ENCODE measurements around the gene LPCAT1. TPM values are rescaled to one million over a fixed set of nuclear protein-coding genes. Genes with fewer than 3 reads are reported as not detected.
"Not testable (repeated sequence)": the region's sequence is repeated elsewhere in the genome, so short reads cannot be mapped to it uniquely, and the experiment has no call there.

Gene LPCAT1
- total RNA-seq, 2 experiments from 2014 or later: 42.5 to 54.5 TPM

DNA sequence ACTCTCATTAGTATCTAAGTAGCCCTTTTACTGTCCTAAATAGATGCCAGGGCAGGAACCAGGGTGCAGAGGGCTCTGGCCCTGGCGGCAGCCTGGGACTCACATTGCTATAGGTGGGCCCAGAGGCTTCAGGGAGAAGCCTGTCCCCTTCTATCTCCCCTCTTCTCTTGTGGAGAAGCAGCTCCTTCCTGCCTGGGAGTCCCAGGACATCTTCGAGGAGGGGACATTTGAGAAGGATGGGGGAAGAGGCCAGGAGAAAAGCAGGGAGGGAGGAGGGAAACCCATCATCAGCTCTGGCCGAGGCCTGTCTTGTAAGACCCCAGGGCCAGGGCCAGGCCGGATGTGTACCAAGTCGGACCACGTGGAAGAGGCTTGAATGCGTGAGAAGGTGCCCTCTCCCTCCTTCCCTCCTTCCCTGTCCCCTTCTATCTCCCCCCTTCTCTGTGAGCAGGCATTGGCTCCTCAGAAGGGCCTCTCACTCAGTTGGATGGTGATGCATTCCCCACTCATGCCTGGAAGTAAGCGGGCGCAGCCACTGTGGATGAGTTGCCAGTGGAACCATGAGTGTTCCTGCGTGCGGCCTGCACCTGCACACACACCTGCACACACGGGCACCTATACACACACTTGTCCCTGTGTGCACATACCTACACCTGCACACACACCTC is 20.7 kb upstream of the LPCAT1 start:
- peaks cover 6% of the 10 kb centered on the region for H3K4me1 Mint-ChIP-seq
- no peaks in the 10 kb centered on the region for H3K36me3 Mint-ChIP-seq (ENCODE audit: low read depth)
- POLR2A ChIA-PET: no interaction called here

DNA sequence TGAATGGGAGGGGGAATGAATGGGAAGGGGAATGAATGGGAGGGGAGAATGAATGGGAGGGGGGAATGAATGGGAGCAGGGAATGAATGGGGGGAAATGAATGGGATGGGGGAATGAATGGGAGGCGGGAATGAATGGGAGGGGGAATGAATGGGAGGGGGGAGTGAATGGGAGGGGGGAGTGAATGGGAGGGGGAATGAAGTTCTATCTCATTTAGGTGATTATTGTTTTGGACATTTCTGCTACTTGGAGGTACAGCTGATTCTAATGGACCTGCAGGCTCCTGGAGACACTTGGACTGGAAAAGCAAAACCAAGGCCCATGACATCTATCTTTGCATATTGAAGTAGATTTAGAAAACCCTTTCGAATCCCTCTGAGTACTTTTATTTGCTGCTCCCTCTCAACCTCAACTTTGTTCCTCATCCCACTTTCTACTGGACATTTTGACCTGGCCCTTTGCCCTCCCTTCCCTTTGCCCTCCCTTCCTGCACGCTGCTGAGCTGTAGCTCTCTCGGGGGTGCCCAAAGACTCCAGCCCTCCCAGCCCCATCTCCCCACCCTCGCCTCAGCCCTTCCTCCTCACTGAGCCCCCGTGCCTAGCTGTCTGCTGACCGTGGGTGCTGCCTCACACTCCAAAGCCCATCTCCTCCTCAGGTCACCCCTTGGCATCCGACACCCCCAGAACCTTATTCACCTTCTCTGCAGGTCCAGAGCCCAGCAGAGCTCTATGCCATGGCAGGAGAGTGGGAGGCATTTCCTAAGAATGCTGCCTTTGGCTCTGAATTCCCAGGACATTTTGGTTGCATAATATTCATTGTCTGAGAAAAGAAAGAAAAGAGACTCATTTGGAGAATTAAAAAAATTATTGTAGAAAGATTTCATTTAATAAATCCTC is 19.9 kb upstream of the LPCAT1 start:
- H3K27me3 Mint-ChIP-seq: no peaks in the 10 kb centered on the region
- H3K4me3 Mint-ChIP-seq: no peak overlapping the region
- peaks cover 6% of the 10 kb centered on the region for H3K4me1 Mint-ChIP-seq
- no peaks in the 10 kb centered on the region for H3K9me3 Mint-ChIP-seq (ENCODE audit: low read depth)
- POLR2A ChIA-PET: no interaction called here
- H3K27ac Mint-ChIP-seq: no peak overlapping the region
- CTCF ChIA-PET: no interaction called here
- DNase-seq (no peak), ATAC-seq (no peak)
- intact Hi-C loops (cut with DNase I, micrococcal nuclease): no loop called here
- H3K36me3 Mint-ChIP-seq (ENCODE audit: low read depth): no peaks in the 10 kb centered on the region

More for the DNA sequence above, 20.7 kb upstream of the LPCAT1 start:
- DNase-seq (no peak), ATAC-seq (no peak)
- Mint-ChIP-seq H3K27me3 (no peaks in the 10 kb centered on the region), H3K27ac (no peak overlapping the region), H3K4me3 (no peak overlapping the region), H3K9me3 (ENCODE audit: low read depth) (no peaks in the 10 kb centered on the region)
- CTCF ChIA-PET: no interaction called here
- intact Hi-C loops (cut with DNase I, micrococcal nuclease): no loop called here

DNA sequence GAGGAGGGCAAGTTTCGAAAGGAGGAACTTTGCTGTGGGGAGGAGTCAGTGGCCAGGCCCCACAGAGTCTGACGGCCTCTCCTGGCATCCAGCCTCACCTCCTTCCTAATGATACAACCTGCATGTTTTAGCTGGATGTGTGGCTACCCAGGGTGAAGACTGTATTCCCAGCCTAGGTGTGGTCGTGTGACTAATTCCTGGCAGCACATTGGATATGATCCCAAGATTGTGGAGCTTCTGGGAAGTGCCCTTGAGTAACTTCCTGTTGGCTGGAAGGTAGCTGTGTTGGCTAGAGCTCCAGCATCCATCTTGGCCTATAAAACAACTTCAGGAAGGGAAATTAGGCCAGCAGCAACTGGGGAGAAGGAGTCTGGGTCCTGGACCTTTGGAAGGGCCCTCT is 19.0 kb upstream of the LPCAT1 start:
- Mint-ChIP-seq H3K4me3 (no peak overlapping the region), H3K27ac (no peak overlapping the region), H3K9me3 (ENCODE audit: low read depth) (no peaks in the 10 kb centered on the region), H3K4me1 (peaks cover 6% of the 10 kb centered on the region), H3K27me3 (no peaks in the 10 kb centered on the region), H3K36me3 (ENCODE audit: low read depth) (no peaks in the 10 kb centered on the region)
- DNase-seq (no peak), ATAC-seq (no peak)
- ChIA-PET CTCF (no interaction called here), POLR2A (no interaction called here)
- intact Hi-C loops (cut with DNase I, micrococcal nuclease): no loop called here

DNA sequence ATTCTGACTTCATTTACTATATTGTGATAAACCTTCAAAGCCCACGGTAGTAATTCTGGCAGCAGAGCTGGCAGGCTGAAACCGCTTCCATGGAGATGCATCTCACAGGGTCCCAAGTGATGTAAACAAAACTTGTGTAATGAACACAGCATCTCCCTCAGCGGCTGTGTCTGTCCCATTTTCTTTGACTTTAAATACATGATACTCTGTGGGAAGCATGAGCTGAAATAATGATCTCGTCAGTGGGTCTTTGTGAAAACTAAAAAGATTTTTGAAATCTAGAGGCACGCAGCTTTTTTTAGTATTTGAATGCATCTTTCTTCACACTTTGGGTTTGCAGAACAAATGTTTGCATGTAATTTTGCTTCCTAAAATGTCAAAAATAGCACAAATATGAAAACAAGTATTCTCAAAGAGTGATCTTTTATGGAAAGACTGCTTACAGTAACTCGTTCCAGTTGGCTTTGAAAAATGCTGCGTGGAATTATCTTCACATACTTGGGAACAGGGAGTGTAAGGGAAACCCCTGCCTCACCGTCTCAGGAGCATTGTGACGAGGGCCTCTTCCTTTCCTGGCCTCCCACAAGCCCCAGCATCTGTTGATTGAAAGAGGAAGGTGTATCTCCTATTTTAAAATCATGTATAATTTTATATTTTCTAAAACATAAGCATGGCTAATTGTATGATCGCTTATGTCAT is 18.1 kb upstream of the LPCAT1 start:
- intact Hi-C loops (cut with DNase I, micrococcal nuclease): no loop called here
- ChIA-PET CTCF (interaction anchor here (0.7 to 0.9 kb wide), 2 partner anchors 43 to 424 kb away, joined by 3 to 4 read pairs; no protein-coding TSS in a partner anchor), POLR2A (no interaction called here)
- H3K9me3 Mint-ChIP-seq (ENCODE audit: low read depth): no peaks in the 10 kb centered on the region
- no peak overlapping the region for H3K4me3 Mint-ChIP-seq
- H3K27ac Mint-ChIP-seq: no peak overlapping the region
- no peaks in the 10 kb centered on the region for H3K27me3 Mint-ChIP-seq
- peaks cover 13% of the 10 kb centered on the region for H3K4me1 Mint-ChIP-seq
- ATAC-seq: no peak
- no peak for DNase-seq
- H3K36me3 Mint-ChIP-seq (ENCODE audit: low read depth): no peaks in the 10 kb centered on the region

DNA sequence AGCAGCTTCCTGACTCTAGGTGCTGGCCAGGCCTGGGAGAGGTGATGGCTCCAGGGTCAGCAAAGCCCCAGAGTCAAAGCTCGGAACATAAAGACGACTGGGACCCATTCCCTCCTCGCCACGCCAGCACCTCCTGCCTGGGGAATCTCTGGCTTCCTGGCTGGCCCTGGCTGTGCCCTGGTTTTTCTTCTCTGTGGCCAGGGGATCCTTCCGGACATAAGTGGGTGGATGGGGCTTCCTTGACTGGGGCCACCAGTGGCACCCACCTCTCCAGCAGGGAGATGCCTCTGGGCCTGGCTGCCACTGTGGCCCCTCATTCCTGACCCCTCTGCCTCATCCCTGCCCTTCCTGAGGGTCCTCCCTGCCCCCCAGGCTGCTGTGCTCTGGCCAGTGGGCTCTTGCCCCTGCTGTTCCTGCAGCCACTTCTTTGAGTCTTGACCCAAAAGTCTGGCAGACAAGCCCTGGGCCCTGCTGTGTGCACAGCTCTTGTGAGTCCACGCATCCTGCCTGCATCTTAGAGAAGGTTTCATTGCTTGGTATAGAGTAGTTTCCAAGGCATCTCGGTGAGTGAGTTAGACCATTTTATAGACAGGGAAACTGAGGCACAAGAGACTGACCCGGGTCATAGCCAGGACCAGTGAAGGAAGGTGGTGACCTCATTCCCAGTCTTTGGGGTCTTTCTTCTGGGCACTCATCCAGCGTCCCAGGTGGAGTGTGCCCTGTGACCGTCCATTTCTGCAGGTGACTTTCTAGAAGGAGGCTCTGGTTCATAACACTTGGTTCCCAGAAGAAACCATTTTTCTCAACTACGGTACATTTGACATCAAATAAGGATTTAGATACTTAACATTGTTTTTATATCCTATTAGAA is 17.3 kb upstream of the LPCAT1 start:
- Mint-ChIP-seq H3K4me1 (peaks cover 21% of the 10 kb centered on the region), H3K36me3 (ENCODE audit: low read depth) (no peaks in the 10 kb centered on the region), H3K4me3 (no peak overlapping the region), H3K9me3 (ENCODE audit: low read depth) (no peaks in the 10 kb centered on the region), H3K27me3 (no peaks in the 10 kb centered on the region), H3K27ac (no peak overlapping the region)
- CTCF ChIA-PET: interaction anchor here (0.7 to 0.9 kb wide), 2 partner anchors 43 to 423 kb away, joined by 3 to 4 read pairs; no protein-coding TSS in a partner anchor
- POLR2A ChIA-PET: no interaction called here
- no peak for ATAC-seq
- no peak for DNase-seq
- intact Hi-C loops (cut with DNase I, micrococcal nuclease): no loop called here

DNA sequence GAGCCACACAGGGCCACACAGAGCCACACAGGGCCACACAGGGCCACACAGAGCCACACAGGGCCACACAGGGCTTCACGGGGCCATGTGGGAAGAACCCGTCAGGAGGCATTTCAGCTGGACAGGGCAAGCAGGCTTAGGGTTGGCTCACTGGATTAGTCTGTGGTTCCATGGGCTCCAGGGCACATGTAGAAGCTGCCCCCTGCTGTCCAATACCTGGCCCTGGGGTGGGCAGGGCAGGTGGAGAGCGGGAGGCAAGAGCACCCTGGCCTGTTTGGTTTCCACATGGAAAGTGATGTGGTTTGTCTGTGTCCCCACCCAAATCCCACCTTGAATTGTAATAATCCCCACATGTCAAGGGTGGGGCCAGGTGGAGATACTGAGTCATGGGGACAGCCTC is 16.4 kb upstream of the LPCAT1 start:
- intact Hi-C loops (cut with DNase I, micrococcal nuclease): no loop called here
- H3K27me3 Mint-ChIP-seq: peaks cover 2% of the 10 kb centered on the region
- POLR2A ChIA-PET: no interaction called here
- CTCF ChIA-PET: no interaction called here
- DNase-seq: no peak
- no peaks in the 10 kb centered on the region for H3K9me3 Mint-ChIP-seq (ENCODE audit: low read depth)
- no peak overlapping the region for H3K4me3 Mint-ChIP-seq
- H3K36me3 Mint-ChIP-seq (ENCODE audit: low read depth): no peaks in the 10 kb centered on the region
- H3K4me1 Mint-ChIP-seq: peaks cover 22% of the 10 kb centered on the region
- H3K27ac Mint-ChIP-seq: no peak overlapping the region
- ATAC-seq: no peak

DNA sequence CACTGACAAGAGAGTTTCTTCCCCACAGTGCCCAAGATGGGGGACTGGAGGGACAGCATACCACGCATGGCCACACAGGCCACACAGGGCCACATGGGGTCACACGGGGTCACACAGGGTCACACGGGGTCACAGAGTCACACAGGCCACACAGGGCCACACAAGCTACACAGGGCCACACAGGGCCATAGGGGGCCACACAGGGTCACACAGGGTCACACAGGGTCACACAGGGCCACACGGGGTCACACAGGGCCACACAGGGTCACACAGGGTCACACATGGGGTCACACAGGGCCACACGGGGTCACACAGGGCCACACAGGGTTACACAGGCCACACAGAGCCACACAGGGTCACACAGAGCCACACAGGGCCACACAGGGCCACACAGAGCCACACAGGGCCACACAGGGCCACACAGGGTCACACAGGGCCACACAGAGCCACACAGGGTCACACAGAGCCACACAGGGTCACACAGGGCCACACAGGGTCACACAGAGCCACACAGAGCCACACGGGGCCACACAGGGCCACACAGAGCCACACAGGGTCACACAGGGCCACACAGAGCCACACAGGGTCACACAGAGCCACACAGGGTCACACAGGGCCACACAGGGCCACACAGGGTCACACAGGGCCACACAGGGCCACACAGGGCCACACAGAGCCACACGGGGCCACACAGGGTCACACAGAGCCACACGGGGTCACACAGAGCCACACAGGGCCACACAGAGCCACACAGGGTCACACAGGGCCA is 15.8 kb upstream of the LPCAT1 start:
- Mint-ChIP-seq H3K27ac (peak overlapping the region; percentile 25), H3K4me1 (peaks cover 22% of the 10 kb centered on the region)
- DNase-seq; H3K9me3 Mint-ChIP-seq (ENCODE audit: low read depth); H3K27me3 Mint-ChIP-seq; H3K4me3 Mint-ChIP-seq; POLR2A ChIA-PET; H3K36me3 Mint-ChIP-seq (ENCODE audit: low read depth); ATAC-seq; CTCF ChIA-PET: not testable (repeated sequence)
- intact Hi-C loops (cut with DNase I, micrococcal nuclease): loop anchor here (5.0 kb wide), 3 partner anchors 53 to 427 kb away; partner anchors contain the start of gene SLC12A7 (in 1 of the 2)

DNA sequence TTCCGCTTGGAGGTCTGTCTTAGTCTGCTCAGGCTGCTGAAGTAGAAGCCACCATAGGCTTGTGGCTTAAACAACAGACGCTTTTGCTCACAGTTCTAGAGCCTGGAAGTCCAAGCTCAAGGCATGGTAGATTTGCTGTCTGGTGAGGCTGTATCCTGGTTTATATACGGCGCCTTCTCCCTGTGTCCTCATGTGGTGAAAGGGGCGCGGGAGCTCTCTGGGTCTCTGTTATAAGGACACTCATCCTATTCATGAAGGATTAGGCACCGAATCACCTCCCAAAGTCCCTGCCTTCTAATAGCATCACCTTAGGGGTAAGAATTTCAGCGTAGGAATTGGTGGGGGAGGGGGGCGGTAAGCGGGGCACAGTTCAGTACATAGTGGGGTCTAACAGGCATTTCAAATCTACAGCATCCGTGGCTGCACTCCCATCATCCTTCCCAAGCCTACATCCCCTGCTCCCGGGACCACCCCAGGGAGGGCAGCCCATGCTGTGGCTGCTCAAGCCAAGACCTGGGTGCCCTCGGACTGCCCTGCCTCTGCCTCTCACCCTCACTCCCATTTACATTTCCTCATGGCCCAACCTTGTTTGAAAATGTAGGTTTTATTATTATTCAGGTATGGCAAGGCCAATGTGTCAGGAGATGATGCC is 15.1 kb upstream of the LPCAT1 start:
- intact Hi-C loops (cut with DNase I, micrococcal nuclease): loop anchor here (5.0 kb wide), 3 partner anchors 53 to 427 kb away; partner anchors contain the start of gene SLC12A7 (in 1 of the 2)
- no peaks in the 10 kb centered on the region for H3K9me3 Mint-ChIP-seq (ENCODE audit: low read depth)
- no peak for DNase-seq
- ChIA-PET POLR2A (no interaction called here), CTCF (no interaction called here)
- peaks cover 2% of the 10 kb centered on the region for H3K27me3 Mint-ChIP-seq
- peaks cover 22% of the 10 kb centered on the region for H3K4me1 Mint-ChIP-seq
- no peak for ATAC-seq
- H3K27ac Mint-ChIP-seq: peak overlapping the region; percentile 63
- no peaks in the 10 kb centered on the region for H3K36me3 Mint-ChIP-seq (ENCODE audit: low read depth)
- no peak overlapping the region for H3K4me3 Mint-ChIP-seq

DNA sequence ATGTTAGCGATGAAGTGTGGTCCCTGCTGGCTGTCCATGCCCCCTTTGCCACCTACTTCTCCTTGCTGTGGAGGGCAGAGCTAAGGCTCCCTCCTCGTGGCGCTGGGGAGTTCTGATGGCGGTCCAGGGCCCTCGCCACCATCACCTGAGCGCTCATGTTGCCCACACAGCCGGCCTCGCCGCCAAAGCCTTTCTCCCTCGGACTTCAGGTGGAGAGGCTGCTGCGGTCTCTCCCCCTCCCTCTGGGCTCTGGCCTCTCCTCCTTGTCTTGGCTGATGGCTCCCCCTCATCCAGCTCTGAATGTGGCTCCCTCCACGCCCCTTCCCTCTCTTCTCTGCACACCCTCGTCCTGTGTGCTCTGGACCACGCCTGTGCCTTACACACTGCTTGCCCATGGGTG is 14.5 kb upstream of the LPCAT1 start:
- CTCF ChIA-PET: no interaction called here

DNA sequence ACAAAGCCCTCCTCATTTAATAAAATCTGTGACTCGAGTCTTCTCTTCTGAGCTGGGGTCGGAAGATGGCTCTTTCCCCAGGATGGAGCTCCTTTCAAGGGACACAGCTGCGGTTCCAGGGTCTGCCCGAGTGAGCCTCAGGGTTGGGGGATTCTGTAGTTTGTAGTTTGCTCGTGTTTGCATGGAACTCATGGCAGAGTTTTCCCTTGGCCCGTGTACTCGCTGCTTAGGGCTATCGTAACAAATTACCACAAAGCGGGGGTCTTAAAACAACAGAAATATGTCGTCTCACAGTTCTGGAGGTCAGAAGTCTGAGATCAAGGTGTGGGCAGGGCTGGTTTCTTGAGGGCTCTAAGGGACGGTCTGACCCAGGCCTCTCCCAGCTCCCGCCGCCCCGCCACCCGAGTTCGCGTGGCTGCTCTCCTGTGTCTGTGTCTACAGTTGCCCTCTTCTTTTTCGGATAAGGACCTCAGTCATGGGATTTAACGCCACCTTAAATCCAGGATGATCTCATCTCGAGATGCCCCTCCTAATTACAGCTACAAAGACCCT is 13.9 kb upstream of the LPCAT1 start:
- POLR2A ChIA-PET: no interaction called here
- Mint-ChIP-seq H3K36me3 (ENCODE audit: low read depth) (no peaks in the 10 kb centered on the region), H3K4me1 (peaks cover 22% of the 10 kb centered on the region), H3K9me3 (ENCODE audit: low read depth) (no peaks in the 10 kb centered on the region), H3K4me3 (no peak overlapping the region), H3K27ac (peak overlapping the region; percentile 51), H3K27me3 (peaks cover 2% of the 10 kb centered on the region)
- intact Hi-C loops (cut with DNase I, micrococcal nuclease): loop anchor here (2.0 to 5.0 kb wide), 5 partner anchors 49 to 425 kb away; partner anchors contain the start of gene SLC12A7 (in 1 of the 2)
- CTCF ChIA-PET: interaction anchor here (0.8 kb wide), 1 partner anchor 1970 kb away, joined by 3 read pairs; no protein-coding TSS in a partner anchor
- ATAC-seq (no peak), DNase-seq (no peak)

More for the DNA sequence above, 14.5 kb upstream of the LPCAT1 start:
- ATAC-seq: no peak
- POLR2A ChIA-PET: no interaction called here
- intact Hi-C loops (cut with DNase I, micrococcal nuclease): loop anchor here (5.0 kb wide), 3 partner anchors 54 to 426 kb away; partner anchors contain the start of gene SLC12A7 (in 1 of the 2)
- no peaks in the 10 kb centered on the region for H3K9me3 Mint-ChIP-seq (ENCODE audit: low read depth)
- H3K4me3 Mint-ChIP-seq: no peak overlapping the region
- H3K4me1 Mint-ChIP-seq: peaks cover 22% of the 10 kb centered on the region
- H3K27ac Mint-ChIP-seq: peak overlapping the region; percentile 63
- H3K36me3 Mint-ChIP-seq (ENCODE audit: low read depth): no peaks in the 10 kb centered on the region
- DNase-seq: no peak
- H3K27me3 Mint-ChIP-seq: peaks cover 2% of the 10 kb centered on the region
